ENCODE data around the gene RAMACL. TPM values are rescaled to one million over a fixed set of nuclear protein-coding genes. Genes with fewer than 3 reads are reported as not detected.
"Not testable (repeated sequence)": the region's sequence is repeated elsewhere in the genome, so short reads cannot be mapped to it uniquely, and the experiment has no call there.

Gene RAMACL
- total RNA-seq = under 1 TPM; 0.44 to 0.48 TPM

GRCh38 chr6:166586424-166587156 lies at the start of gene RAMACL:
Gene RAMACL, minus strand, starts transcription at chr6:166586678. Its CDS starts 201 bp downstream, at chr6:166586477.
- DNase-seq (no peak), ATAC-seq (ENCODE audit: low read depth) (peak; percentile 92)
- Mint-ChIP-seq H3K9me3 (no peaks in the 10 kb centered on the region), H3K4me3 (no peak within 1 kb of the TSS), H3K27ac (no peak within 1 kb of the TSS), H3K4me1 (peaks cover 9% of the 10 kb centered on the region), H3K27me3 (no peaks in the 10 kb centered on the region), H3K36me3 (no peaks in the 10 kb centered on the region)
- POLR2A ChIA-PET = no interaction called here

- H3K36me3 Mint-ChIP-seq = no peaks in the 10 kb centered on the region
- ATAC-seq (ENCODE audit: low read depth) = no peak
These were observed 48.8 kb upstream of the RAMACL start for GRCh38 chr6:166635013-166635970.

GRCh38 chr6:166634581-166634980 lies 48.1 kb upstream of the RAMACL start:
- POLR2A ChIA-PET; ATAC-seq (ENCODE audit: low read depth): not testable (repeated sequence)

More at GRCh38 chr6:166635013-166635970, 48.8 kb upstream of the RAMACL start:
- POLR2A ChIA-PET = no interaction called here
- Mint-ChIP-seq H3K4me3 (no peak overlapping the region), H3K4me1 (peaks cover 3% of the 10 kb centered on the region), H3K27me3 (peaks cover 32% of the 10 kb centered on the region), H3K27ac (no peak overlapping the region), H3K9me3 (no peaks in the 10 kb centered on the region)
- DNase-seq = no peak

GRCh38 chr6:166633732-166634535 lies 47.5 kb upstream of the RAMACL start:
- Mint-ChIP-seq H3K27ac (no peak overlapping the region), H3K4me3 (no peak overlapping the region), H3K4me1 (no peaks in the 10 kb centered on the region)

More at GRCh38 chr6:166634581-166634980, 48.1 kb upstream of the RAMACL start:
- H3K27me3 Mint-ChIP-seq = peaks cover 35% of the 10 kb centered on the region
- H3K4me1 Mint-ChIP-seq, H3K36me3 Mint-ChIP-seq, H3K27ac Mint-ChIP-seq, H3K9me3 Mint-ChIP-seq, H3K4me3 Mint-ChIP-seq, DNase-seq: not testable (repeated sequence)

DNA sequence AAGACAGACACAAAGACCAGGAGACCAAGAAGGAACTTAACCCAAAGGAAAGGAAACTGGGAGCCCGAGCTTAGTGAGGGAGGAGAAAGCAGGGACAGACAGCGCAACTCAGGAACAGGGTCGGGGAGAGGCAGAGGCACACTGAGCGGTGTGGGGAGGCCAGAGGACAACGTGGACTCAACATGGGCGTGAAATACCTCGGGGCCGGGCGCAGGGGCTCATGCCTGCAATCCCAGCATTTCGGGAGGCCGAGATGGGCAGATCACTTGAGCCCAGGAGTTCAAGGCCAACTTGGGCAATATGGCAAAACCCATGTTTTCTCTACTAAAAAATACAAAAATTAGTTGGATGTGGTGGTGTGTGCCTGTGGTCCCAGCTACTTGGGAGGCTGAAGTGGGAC lies 46.3 kb upstream of the RAMACL start:
- H3K27me3 Mint-ChIP-seq = peaks cover 33% of the 10 kb centered on the region
- no peak for DNase-seq
- H3K4me1 Mint-ChIP-seq = peaks cover 7% of the 10 kb centered on the region
- no peak overlapping the region for H3K4me3 Mint-ChIP-seq
- ATAC-seq (ENCODE audit: low read depth) = no peak
- H3K27ac Mint-ChIP-seq = no peak overlapping the region
- no peaks in the 10 kb centered on the region for H3K9me3 Mint-ChIP-seq
- POLR2A ChIA-PET = no interaction called here
- no peaks in the 10 kb centered on the region for H3K36me3 Mint-ChIP-seq

More at GRCh38 chr6:166633732-166634535, 47.5 kb upstream of the RAMACL start:
- DNase-seq = no peak
- H3K9me3 Mint-ChIP-seq = no peaks in the 10 kb centered on the region
- POLR2A ChIA-PET = no interaction called here
- ATAC-seq (ENCODE audit: low read depth) = no peak
- peaks cover 35% of the 10 kb centered on the region for H3K27me3 Mint-ChIP-seq
- no peaks in the 10 kb centered on the region for H3K36me3 Mint-ChIP-seq

- Mint-ChIP-seq H3K4me1 (peaks cover 15% of the 10 kb centered on the region), H3K27me3 (peaks cover 32% of the 10 kb centered on the region), H3K27ac (no peak overlapping the region), H3K9me3 (no peaks in the 10 kb centered on the region), H3K36me3 (no peaks in the 10 kb centered on the region), H3K4me3 (no peak overlapping the region)
- DNase-seq = no peak
- POLR2A ChIA-PET = no interaction called here
- ATAC-seq (ENCODE audit: low read depth) = no peak
These were observed 44.0 kb upstream of the RAMACL start for GRCh38 chr6:166630462-166630861.

GRCh38 chr6:166629628-166630027 lies 43.1 kb upstream of the RAMACL start:
- peaks cover 15% of the 10 kb centered on the region for H3K4me1 Mint-ChIP-seq
- no peaks in the 10 kb centered on the region for H3K36me3 Mint-ChIP-seq
- ATAC-seq (ENCODE audit: low read depth) (no peak), DNase-seq (no peak)
- no peaks in the 10 kb centered on the region for H3K9me3 Mint-ChIP-seq
- no peak overlapping the region for H3K27ac Mint-ChIP-seq
- no peak overlapping the region for H3K4me3 Mint-ChIP-seq
- H3K27me3 Mint-ChIP-seq = peaks cover 40% of the 10 kb centered on the region
- POLR2A ChIA-PET = no interaction called here

DNA sequence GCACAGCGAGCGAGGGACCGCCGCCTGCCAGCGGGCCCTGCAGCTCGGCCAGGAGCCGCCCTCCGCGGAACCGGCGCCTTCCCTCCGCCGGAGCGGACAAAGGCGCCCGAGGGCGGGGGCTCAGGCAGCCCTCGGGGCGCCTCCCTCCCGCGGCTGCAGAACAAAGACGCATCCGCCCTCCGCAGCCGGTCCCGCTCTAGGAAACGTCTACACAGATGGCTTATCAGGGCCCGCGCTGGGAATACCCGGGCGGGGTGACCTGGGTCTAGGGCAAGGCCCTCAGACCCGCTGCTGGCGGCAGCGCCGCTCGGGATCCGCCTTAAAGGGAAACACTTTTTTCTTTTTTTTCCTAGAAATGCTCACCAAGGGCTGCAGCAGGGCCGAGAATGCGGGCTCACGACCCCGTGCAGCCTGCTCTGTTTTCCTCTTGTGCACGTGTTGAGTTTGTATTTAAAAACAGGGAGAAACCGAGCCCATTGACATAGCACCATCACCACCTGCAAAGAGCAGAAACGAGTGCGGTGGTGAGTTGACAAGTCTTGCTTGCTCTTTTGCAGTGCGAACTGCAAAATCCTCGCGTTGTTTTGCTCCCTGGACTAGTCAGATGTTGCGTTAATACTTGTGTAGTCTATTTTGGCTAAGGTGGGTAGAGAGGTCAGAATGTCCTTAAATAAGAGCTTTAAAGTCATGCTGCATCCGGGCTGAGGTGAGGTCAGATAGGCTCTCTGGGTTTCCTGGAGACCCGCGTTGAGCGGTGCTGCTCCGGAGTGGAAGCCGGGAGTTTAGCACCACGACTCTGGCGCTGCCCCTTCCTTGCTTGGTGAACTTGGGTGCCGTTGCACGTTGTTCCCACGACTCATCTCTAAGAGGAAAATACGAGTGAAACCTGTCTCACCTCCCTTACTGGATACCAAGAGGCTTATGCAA lies 41.7 kb upstream of the RAMACL start:
- Mint-ChIP-seq H3K36me3 (no peaks in the 10 kb centered on the region), H3K4me1 (peaks cover 15% of the 10 kb centered on the region), H3K27ac (peak overlapping the region; percentile 73), H3K4me3 (peak overlapping the region; percentile 80), H3K27me3 (peaks cover 52% of the 10 kb centered on the region), H3K9me3 (no peaks in the 10 kb centered on the region)
- DNase-seq = peak; percentile 67
- peak; percentile 27 for ATAC-seq (ENCODE audit: low read depth)
- POLR2A ChIA-PET = interaction anchor here (0.6 to 0.9 kb wide), 2 partner anchors 17 to 111 kb away, joined by 3 to 4 read pairs; no protein-coding TSS in a partner anchor

- peaks cover 53% of the 10 kb centered on the region for H3K27me3 Mint-ChIP-seq
- H3K36me3 Mint-ChIP-seq = no peaks in the 10 kb centered on the region
- peak; percentile 95 for ATAC-seq (ENCODE audit: low read depth)
- H3K9me3 Mint-ChIP-seq = no peaks in the 10 kb centered on the region
- peak within 1 kb of the TSS; percentile 73 for H3K27ac Mint-ChIP-seq
- H3K4me1 Mint-ChIP-seq = peaks cover 15% of the 10 kb centered on the region
- DNase-seq = peak; percentile 100
- POLR2A ChIA-PET = interaction anchor here (0.6 to 1.2 kb wide), 5 partner anchors 18 to 460 kb away, joined by 3 to 4 read pairs (median 3); partner anchors contain the start of gene TBXT
- peak within 1 kb of the TSS; percentile 80 for H3K4me3 Mint-ChIP-seq
These were observed 40.8 kb upstream of the RAMACL start, which contains the start of gene RPS6KA2 for GRCh38 chr6:166627033-166627874. Gene RPS6KA2, minus strand, starts transcription at chr6:166627251. Its CDS starts 232 bp downstream, at chr6:166627019.

DNA sequence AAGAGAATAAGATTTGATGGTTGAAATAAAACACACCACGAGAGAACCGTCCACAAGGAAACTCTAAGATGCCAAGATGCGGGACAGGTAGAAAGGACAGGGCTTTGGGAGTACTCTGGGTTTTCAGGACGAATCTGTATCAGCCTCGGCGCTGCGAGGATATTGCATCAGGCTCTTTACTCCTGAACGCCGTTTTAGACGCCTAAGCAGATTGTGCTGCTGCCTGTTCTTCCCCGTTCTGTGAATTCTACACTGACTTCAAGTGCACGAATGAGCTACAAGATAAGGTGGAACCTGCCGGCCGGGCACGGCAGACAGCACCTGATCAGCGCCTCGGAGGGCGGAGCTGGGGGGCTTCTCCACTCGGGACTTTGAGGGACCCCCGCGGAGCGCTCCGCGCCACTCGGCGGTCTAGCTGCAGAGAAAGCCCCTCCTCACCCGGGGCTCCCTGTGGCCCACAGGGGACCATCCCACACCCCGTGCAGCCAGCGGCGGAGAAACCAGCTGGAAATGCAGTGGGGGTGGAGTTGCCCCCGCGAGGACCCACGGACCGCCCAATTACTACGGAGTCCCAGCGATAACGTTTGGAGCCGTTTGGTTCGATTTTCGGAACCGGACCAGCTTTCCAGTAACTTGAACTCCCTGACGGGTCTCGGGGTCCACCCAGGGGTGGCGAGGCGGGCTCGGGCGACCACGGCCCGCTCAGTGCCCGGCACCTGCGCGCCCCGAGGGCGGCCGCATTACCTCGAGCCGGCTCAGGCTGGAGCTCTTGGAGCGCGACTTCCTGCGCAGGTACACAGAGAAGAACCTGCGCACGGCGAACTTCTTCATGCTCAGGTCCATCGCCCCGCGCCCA lies 39.9 kb upstream of the RAMACL start:
- Mint-ChIP-seq H3K4me3 (peak overlapping the region; percentile 76), H3K36me3 (no peaks in the 10 kb centered on the region), H3K9me3 (no peaks in the 10 kb centered on the region), H3K4me1 (peaks cover 15% of the 10 kb centered on the region), H3K27ac (no peak overlapping the region), H3K27me3 (peaks cover 53% of the 10 kb centered on the region)
- ATAC-seq (ENCODE audit: low read depth) (no peak), DNase-seq (peak; percentile 47)
- POLR2A ChIA-PET = interaction anchor here (1.2 kb wide), 2 partner anchors 138 to 216 kb away, joined by 3 read pairs; no protein-coding TSS in a partner anchor

DNA sequence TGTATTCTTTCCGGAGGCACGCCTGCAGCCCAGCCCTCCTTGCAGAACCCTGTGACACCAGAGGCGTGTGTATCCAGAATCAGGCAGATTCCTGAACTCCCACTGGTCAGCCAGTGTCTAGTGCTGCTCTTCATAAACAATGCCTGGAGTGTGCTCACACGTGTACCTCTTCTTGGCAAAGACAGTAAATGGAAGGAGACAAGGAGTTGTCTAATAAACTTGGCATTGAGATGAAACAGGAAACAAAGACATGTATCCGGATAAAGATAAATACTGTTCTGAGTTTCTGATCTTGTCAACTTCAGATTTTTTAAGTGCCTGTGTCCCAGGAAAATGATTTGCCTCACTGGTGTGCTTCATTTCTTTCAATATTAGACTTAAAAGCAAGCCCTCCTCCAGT lies 38.9 kb upstream of the RAMACL start:
- no peak overlapping the region for H3K27ac Mint-ChIP-seq
- POLR2A ChIA-PET = no interaction called here
- peaks cover 46% of the 10 kb centered on the region for H3K27me3 Mint-ChIP-seq
- DNase-seq (no peak), ATAC-seq (ENCODE audit: low read depth) (no peak)
- H3K9me3 Mint-ChIP-seq = no peaks in the 10 kb centered on the region
- no peak overlapping the region for H3K4me3 Mint-ChIP-seq
- peaks cover 15% of the 10 kb centered on the region for H3K4me1 Mint-ChIP-seq
- H3K36me3 Mint-ChIP-seq = no peaks in the 10 kb centered on the region
